Activated CD4-positive, alpha-beta T cell treated with anti-CD3 and anti-CD28 coated beads, Interleukin-2, amount 50 U/mL, for 24 hours (primary cell): ENCODE data around the gene ACTL9.
"Not testable (repeated sequence)": the region's sequence is repeated elsewhere in the genome, so short reads cannot be mapped to it uniquely, and the experiment has no call there.

Experiments
- DNase-seq, 2 donors: peaks; one replicate each; pipeline ENCODE4 v3.0.0-alpha.2; 2020; ENCODE audit warnings: low read depth in 1 of 2, low spot score in 1 of 2

The ACTL9 gene

GRCh38 chr19:8698433-8699063 lies at the start of gene ACTL9:
TSS of gene ACTL9 (minus strand) at chr19:8698795. CDS start at chr19:8698701, 94 bp downstream.
- no peak for DNase-seq

GRCh38 chr19:8739291-8740065 lies 40.9 kb upstream of the ACTL9 start:
- not testable (repeated sequence) for DNase-seq

DNA sequence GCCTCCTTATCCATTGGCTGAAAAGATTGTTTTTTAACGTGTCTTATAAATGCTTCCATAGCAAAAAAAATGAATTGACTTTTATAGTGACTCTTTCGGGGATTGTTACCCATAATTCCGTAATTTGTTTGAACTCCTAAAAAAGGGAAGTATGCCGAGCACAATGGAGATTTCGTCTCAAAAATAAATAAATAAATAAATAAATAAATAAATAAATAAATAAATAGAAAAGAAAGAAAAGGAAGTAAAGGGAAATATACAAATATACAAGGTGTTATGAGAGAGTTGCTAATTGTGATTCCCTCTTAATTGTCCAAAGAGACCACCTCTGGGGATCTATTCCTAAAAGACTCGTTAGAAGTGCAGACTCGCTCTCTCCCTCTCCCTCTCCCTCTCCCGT lies 39.8 kb upstream of the ACTL9 start:
- DNase-seq, result no peak

GRCh38 chr19:8731428-8732169 lies 33.0 kb upstream of the ACTL9 start:
- no peak for DNase-seq

DNA sequence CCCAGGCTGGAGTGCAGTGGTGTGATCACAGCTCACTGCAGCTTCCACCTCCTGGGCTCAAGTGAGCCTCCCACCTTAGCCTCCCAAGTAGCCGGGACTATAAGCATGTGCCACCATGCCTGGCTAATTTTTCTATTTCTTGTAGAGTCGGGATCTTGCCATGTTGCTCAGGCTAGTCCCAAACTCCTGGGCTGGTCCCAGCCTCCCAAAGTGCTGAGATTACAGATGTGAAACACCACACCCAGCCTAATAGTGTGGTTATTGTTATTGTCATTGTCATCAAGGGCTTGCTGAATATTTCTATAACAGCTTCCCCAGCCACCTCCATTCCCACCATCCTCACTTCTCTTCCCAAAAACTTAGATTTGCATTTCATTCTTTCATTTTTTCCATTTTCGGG lies 25.7 kb upstream of the ACTL9 start:
- no peak for DNase-seq

- DNase-seq, result no peak
Observed at GRCh38 chr19:8722032-8722431, 23.4 kb upstream of the ACTL9 start.

GRCh38 chr19:8721334-8721733 lies 22.7 kb upstream of the ACTL9 start, which contains the start of gene OR2Z1:
TSS of gene OR2Z1 (plus strand) at chr19:8721634. CDS start at chr19:8731029, 9,395 bp downstream.
- no peak for DNase-seq

DNA sequence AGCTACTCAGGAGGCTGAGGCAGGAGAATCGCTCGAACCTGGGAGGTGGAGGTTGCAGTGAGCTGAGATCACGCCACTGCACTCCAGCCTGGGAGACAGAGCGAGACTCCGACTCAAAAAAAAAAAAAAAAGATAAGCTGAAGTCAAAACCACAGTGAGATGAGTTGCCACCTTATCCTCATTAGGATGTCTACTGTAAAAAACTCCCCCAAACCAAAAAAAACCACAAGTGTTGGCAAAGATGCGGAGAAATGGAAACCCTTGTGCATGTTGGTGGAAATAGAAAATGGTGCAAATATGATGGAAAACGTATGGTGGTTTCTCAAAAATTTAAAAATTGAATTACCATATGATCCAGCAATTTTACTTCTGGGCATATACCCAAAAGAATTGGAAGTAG lies 11.7 kb upstream of the ACTL9 start:
- DNase-seq, result not testable (repeated sequence)

DNA sequence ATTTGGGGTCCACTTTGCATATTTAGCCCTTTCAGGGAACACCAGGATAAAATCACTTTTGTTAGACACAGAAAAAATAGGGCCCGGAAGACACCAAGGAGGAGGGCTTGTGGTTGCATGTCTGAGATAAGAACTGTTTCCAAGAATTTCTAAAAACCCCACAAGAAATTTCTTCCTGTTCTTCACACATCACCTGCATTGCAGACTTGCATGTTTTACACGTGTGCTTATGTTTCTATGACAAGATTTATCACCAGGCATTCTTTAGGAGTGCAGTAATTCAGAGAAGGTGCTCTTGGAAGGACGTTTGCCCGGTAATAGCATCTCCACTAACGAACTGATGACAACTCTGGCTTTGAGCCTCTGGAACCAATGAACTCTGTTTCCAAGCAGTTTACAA lies 7.1 kb upstream of the ACTL9 start:
- no peak for DNase-seq

DNA sequence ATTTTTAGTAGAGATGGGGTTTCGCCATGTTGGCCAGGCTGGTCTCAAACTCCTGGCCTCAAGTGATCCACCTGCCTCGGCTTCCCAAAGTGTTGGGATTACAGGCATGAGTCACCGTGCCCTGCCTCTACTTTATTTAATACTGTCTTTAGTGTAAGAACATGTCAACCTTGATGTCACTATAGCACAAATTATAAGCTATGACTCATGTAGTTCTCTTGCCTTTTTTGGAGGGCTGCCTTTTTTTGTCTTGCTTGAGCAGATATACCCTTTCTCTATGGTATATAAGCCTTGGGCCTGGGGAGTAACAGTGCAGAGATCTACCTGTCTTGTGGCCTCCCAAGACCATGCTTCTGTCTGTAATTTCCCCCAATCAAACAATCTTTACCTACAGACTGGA lies 6.7 kb upstream of the ACTL9 start:
- not testable (repeated sequence) for DNase-seq

GRCh38 chr19:8703223-8703622 lies 4.6 kb upstream of the ACTL9 start:
- DNase-seq, result no peak

DNA sequence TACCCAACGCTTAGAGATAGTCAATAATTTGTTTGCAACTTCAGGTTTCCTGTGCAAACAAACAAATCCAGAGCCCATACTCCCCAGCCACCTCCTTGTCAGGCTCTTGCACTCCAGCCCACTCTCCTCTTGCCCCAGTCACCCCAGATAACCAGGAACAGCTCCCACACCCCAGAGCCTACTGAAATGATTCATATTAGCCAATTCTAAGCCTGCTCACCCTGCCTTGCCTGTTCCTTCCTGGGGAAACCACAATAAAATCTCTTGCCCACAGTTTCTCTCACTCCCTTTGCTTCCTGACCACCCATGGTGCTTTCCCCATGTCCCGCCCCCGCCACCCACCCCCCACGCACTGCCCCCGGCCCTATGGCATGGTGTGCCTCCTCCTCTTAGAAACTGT lies 3.8 kb upstream of the ACTL9 start:
- peak in 1 of 2 donors; percentile 18 for DNase-seq

DNA sequence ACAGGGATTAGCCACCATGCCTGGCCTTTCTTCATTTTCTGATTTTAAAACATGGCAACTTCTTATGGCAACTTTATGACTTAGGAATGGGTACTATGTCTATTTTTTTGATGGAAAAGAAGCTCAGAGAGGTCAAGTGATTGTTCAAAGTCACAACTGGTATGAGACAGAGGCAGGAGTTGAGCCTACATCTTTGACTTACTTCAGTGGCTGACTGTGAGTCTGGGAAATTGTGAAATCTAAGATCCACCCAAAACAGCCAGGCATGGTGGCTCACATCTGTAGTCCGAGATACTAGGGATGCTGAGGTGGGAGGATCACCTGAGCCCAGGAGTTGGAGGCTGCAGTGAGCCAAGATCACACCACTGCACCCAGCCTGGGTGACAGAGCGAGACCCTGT lies 2.4 kb upstream of the ACTL9 start:
- DNase-seq, result no peak

GRCh38 chr19:8699908-8700307 lies 1.3 kb upstream of the ACTL9 start:
- no peak for DNase-seq

DNA sequence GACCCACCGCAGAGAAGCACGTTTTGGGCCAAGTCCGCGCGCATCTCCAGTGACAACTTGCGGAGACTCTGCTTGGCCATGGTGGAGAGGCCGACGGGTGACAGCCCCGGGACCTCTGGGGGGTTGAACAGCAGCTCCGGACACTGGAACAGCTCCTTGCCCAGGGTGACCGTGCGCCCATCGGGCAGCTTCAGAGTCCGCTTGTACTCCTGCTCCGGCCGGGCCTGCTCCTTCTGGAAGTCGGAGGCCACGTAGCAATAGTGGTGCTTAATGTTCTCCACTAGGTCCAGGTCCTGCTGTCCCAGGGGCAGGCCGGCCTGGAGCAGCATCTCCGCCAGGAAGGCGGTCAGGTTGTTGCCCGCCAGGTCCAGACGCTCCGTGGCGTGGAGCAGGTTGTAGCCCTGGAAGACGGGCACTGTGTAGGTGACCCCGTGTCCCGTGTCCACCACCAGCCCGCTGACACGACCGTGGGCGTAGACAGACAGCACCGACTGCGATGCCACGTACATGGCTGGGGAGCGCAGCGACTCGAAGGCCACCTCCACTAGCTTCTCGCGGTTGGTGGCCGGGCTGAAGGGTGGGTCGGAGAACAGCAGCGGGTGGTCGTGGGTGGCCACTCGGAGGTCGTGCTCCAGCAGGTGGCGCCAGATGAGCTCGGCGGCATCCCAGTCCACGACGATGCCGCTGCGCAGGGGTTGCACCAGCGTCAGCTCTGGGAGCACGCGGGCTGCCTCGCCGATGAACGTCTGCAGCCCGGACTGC lies 743 bp downstream of the ACTL9 start:
- no peak for DNase-seq

DNA sequence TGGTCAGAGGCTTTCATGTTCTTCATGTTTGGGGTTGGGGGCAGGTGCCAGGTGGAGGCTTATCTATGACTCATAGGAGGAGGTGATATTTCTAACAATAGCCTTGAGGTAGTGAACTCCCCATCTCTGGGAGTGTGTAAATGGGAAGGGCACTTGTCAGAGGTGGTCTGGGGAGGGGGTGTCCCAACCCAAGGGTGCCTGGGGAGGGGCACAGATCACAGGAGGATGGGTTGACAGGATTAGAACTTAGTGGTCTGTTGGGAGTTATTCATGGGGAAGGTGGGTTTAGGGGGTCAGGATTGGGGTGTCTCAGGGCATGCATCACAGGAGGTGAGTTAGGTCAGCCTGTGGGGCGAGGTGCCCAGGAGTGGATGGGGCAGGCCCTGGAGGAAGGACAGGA lies 1.6 kb downstream of the ACTL9 start:
- DNase-seq, result no peak

DNA sequence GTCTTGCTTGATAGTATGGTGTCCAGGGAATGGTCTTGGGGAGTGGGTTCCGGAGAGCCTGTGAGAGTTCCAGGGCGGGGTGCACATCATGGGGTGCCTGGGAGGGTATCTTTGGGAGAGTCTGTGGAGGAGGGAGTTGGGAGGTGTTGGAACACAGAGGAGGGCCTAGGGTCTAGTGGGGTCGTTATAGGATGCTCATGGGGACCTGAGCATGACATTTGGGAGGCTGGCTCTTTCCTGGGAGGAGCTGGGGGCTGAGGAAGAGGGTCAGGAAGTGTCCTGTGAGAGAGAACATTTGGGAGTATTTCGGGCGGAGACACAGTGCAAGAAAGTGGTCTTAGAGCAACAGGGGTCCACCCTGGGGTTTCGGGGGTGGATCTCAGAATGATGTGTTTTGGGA lies 2.7 kb downstream of the ACTL9 start:
- no peak for DNase-seq

GRCh38 chr19:8695501-8695900 lies 3.1 kb downstream of the ACTL9 start:
- no peak for DNase-seq

DNA sequence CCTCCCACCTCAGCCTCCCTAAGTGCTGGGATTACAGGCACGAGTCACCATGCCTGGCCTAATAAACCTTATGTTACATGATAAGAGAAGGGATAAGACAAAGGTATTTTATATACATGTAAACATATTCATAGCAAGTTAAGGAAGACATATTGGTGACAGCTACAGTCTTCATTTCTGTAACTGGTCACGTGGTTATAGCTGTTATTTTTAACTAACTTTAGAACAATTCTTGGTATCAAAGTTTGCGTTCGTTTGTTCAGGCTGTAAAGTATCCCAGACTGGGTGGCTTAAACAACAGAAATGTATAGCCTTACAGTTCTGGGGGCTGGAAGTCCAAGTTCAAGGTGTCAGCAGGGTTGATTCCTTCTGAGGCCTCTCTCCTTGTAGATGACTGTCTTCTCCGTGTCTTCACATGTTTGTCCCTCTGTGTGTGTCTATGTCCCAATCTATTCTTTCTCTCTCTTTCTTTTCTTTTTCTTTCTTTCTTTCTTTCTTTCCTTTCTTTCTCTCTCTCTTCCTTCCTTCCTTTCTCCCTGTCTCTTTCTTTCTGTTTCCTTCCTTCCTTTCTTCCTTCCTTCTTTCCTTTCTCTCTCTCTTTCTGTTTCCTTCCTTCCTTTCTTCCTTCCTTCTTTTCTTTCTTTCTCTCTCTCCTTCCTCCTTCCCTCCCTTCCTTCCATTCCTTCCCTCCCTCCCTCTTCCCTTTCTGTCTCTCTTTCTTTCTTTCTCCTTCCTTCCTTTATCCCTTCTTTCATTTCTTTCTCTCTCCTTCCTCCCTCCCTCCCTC lies 7.6 kb downstream of the ACTL9 start:
- no peak for DNase-seq

- DNase-seq, result no peak
Observed at GRCh38 chr19:8688930-8689329, 9.7 kb downstream of the ACTL9 start.

- DNase-seq, result no peak
Observed at GRCh38 chr19:8686549-8686948, 12.0 kb downstream of the ACTL9 start.
